DMS 273 treated with DMSO at 0.1 percent for 48 hours (cell line): ENCODE results near the gene CASZ1.

ENCODE experiments used
- DNase-seq: peaks from one replicate; lab custom pipeline; 2025; lab: John Stamatoyannopoulos, UW

The CASZ1 gene

DNA sequence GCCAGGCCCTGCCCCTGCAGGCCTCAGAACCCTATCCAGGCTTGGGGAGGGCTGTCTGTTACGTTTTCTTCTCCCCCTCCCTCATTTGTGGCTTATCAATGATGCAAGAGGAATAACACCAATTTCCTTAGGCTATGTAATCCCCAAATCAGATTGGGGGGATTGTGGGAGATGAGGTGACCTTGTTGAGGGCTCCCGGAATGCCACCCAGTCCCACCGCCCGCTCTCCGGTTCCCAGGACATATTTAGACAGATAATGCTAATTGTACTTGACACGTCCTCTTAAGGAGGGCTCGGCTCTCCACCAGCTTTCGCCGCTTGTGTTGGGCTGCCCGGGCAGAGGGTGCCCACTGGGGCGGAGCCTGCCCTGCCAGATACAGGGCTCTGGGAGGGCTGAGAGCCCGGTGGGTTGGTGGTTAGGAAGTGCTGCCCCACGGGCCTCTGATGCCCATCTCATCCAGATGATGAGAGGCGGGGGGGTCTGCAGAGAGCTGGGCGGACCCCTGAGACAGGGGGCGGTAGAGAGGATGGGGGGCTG lies 90.0 kb downstream of the CASZ1 start:
- no peak for DNase-seq

DNA sequence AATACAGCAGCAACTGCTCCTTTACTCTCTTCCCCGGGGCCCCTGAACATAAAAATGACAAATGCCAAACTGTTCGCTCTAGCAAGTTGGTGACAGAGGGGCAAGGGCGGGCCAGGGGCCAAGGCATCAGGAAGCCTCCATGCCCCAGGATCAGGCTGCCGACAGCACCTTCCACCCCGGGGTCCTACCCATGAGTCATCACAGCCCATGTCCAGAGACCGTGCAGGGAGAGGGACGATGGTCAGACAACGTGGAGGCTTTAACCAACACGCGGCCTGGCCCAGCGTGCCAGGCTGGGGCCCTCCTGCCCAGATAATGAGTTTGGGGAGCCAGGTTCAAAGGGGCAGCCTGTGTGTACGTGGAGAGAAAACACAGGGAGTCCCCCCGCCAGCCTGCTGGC lies 90.5 kb downstream of the CASZ1 start:
- DNase-seq, result no peak

DNA sequence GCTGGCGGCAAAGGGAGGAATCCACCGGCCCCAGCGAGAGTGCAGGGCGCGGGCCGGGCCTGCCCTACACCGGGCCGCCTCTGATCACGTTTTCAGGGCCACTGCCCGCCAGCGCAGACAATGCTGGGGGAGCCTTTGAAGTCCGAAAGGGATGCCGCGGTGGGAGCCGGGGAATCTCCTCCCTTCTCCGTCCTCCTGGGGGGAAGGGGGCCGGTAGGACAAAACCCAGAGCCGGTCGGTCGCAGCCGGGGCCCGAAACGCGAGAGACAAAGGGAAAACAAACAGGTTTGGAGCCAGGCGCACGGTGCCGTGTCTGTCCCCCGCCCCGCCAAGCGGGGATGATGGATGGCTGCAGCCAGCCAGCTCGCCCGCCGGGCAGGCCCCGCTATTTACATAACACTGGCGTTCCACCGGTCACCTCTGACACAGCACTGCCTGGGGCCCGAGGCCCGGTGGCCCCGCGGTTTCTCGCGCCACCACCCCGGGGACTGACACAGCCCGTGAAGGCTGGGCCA lies 92.0 kb downstream of the CASZ1 start:
- DNase-seq, result no peak

- no peak for DNase-seq
Observed at GRCh38 chr1:10703702-10704101, 92.7 kb downstream of the CASZ1 start.

- no peak for DNase-seq
Observed at GRCh38 chr1:10701145-10701544, 95.3 kb downstream of the CASZ1 start.

GRCh38 chr1:10699470-10699835 lies 97.0 kb downstream of the CASZ1 start:
- DNase-seq, result no peak

DNA sequence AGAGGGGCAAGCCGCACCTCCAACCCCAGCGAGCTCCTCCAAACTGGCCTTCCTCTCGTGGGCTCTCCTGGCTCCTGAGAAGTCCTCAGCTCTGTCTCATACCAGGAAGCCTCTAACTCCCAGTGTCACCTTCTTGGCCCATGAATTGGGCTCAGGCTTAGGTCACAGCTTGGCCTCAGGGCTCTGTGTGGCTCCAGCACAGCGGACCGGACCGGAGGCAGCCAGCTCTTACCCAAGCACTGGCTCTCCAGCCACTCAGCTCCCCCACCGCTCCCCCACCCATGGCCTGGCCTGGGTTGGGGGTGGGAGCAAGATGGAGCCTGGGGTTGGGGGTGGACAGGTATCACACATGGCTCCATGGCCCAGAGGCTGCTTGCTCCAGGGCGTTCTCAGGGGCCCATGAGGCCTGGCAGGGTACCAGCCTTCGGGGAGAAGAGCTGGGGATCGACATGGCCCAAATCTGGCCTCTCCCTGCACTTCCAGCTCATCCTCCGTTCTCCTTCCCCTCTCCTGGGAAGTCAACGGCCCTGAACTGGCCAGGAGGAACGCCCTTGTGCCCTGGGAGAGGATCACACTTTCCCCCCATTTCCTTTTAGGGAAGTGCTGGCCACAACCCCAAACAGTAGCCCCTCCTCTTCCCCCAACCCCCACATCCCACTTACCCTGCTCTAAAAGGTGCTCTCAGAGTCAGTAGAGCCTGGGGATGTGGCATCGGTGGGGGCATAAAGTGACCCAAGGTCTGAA lies 97.5 kb downstream of the CASZ1 start:
- DNase-seq, result no peak

- DNase-seq, result no peak
Observed at GRCh38 chr1:10697621-10698160, 98.8 kb downstream of the CASZ1 start.

DNA sequence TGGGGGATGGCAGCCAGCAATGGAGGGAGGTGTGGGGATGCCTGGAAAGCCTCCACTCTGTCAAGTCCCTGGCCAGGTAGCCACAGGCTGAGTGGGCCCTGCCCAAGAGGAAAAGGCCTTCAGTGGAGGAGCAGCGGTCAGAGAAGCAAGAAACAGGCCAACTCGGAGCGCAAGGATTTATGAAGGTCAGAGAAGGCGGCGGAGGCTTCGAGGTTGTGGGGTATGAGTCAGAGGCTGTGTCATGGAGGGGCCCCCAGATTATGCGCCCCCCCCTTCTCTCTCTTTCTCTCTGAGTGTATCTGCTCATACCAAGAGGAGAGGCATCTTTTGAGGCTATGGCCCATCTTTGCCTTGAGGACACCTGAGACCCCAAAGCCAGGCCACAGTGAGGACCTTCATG lies 99.5 kb downstream of the CASZ1 start:
- DNase-seq, result no peak

DNA sequence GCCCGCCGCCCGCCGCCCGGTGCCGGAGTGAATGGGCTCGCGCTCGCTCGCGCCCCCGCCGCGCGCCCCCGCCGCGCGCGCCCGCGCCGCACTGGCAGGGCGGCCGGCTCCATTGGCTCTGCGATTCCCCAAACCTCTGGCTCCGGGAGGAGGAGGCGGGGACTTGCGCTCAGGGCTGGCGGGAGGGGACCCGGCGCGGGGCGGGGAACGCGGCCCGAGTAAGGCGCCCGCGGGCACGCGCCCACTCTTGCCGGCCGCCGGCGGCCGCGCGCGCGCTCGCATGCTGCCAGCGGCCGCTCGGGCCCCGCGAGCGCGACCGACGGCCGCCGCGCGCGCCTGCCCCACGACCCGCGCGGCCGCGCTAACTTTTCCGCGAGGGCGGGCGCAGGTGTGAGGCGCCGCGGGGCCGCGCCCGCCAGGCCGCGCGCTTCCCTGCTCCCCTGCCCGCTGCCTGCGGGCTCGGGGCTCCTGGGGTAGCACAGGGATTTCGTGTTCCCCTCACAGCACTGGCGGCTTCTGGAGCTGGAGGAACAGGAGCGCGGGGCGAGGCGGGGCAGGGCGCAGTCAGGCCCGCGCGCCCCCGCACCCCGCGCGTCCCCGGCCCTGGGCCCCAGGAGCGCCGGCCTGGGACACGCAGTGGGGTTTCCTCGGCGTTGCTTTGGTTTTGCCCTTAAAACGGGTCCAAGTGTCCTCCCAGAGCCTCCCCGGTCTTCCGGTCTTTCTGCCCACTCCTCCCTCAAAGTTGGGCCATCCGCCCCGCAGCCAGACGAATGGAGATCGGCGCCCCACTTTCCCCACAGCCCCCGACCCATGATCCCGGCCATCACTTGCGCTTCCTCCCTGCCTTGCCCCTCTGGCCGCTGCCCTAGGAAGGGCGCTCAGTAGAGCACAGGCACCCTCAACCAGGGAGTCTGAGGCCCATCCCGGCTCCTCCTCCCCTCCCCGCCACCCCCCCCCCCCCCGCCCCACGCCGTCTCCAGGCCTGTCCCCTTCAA lies 101.5 kb downstream of the CASZ1 start:
- peak; percentile 51 for DNase-seq

DNA sequence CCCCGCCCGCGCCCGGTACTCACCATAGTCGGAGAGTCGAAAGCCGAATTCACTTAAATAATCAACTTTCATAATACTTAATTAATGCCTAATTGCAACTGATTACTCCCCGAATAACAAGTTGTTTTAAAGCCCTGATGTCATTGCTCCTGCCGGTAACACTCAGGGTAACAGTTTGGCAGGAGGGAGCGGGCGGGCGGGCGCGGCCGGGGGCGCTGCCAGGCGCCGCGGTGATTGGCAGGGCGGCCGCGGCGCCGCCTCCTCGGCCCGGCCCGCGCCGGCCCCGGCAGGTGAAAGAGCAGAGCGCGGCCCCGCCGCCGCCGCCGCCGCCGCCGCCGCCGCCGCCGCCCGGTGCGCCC lies 102.2 kb downstream of the CASZ1 start:
- no peak for DNase-seq

GRCh38 chr1:10693497-10694273 lies 102.8 kb downstream of the CASZ1 start:
- DNase-seq, result no peak

DNA sequence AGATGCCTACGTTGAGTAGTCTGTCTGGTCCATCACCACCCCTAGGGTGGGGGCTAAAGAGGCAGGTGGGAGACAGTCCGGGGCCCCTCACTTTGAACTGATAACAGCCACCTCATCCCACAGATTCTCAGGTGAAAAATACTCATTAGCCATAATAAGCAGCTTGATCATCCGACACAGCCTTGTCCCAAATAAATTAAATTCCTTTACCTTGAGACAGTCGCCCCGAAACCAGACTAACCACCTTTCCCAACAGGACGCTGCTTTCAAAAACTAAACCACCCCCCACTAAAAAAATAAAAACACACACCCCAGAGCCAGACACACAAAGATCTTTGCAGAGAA lies 103.3 kb downstream of the CASZ1 start:
- no peak for DNase-seq

DNA sequence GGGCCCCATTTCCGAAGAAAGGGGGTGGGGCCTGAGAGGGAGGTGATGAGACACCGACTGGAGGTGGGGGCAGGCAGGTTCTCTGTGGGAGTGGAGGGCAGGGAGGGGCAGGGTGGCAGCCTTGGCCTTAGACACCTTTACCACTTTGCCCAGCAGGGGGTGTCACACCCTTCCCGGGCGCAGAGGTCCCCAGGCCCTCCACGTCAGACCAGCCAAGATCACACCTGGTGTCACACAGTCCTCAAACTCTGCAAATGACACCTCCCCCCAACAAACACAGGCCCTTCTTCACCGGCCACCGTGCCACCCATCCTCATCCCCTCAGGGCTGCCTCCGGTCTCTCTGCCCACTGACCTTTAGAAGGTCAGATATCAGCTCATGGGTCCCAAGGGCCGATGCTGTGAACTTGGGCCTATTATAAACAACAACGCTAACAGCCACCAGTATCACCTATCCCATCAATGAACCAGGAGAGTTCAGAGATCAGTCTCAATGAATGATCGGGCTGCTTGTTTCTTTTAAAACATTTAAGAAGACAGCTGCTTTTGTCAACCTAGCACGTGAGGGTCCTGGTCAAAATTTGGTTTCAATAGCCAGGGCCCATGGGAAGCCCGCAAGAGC lies 103.9 kb downstream of the CASZ1 start:
- DNase-seq, result no peak

DNA sequence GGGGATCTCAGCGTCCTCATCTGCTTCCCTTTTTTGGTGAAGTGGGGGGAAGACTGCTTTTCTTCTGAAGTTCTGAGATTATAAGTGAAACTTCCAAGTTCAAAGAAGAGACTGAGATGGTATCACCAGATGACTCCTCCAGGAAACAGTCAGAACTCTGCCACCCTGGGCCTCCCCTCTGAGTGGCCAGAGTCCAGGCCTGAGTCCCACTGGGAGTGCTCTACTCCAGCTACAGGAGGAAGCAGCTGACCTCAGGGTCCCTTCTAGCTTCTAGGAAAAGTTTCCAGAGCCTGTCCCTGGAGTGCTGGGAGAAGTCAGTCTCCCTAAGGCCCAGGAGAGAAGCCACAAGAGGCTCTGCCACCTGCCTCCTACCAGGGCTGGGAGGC lies 104.7 kb downstream of the CASZ1 start:
- DNase-seq, result no peak

DNA sequence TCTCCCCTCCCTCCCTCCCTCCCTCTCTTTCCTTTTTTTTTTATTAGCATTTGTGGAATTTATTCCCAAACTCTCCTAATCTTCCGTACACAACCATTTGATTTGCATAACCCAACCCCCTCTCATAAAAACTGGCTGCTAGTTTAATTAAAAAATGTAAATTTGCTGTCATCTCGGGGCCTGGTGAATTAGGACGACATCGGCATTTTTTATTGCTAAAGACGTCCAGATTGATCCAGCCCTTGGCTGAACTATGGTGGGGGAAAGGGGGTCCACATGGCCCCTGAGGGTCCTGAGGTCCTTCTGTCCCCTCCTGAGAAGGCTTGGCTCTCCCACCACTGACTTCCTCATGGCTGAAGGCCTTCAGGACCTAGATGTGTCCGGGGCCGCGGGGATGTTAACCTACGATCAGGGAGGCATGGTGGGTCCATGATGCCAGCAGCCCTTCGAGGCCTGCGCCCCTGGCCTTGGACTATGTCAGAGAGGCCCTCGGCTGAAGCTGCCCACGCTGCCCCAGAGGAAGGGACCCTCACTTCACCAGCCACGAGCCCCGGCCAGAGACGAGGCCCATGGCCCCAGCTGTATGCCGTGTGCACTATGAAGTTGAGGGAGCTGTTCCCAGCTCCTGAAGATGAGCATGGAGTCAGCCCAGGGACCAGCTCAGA lies 105.2 kb downstream of the CASZ1 start:
- no peak for DNase-seq

DNA sequence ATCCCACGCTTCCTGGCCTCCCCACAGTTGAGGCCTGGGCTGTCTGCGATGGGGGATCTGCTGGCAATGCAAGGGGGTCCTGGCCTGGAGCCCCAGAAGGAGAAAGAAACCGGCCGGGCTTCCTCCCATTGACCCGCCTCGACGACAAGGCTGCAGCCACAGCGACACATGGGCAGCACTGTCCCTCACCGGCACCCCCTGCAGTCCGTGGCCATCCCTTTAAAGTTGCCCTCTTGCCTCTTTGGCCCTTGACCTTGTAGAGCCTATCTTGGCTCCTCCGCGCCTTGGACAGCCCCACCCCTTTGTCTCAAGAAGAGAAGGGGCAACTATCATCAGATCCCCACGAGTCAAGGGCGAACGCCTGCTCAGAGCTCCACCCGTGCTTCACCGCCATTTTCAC lies 106.0 kb downstream of the CASZ1 start:
- DNase-seq, result no peak

GRCh38 chr1:10688409-10688786 lies 108.0 kb downstream of the CASZ1 start:
- DNase-seq, result no peak

DNA sequence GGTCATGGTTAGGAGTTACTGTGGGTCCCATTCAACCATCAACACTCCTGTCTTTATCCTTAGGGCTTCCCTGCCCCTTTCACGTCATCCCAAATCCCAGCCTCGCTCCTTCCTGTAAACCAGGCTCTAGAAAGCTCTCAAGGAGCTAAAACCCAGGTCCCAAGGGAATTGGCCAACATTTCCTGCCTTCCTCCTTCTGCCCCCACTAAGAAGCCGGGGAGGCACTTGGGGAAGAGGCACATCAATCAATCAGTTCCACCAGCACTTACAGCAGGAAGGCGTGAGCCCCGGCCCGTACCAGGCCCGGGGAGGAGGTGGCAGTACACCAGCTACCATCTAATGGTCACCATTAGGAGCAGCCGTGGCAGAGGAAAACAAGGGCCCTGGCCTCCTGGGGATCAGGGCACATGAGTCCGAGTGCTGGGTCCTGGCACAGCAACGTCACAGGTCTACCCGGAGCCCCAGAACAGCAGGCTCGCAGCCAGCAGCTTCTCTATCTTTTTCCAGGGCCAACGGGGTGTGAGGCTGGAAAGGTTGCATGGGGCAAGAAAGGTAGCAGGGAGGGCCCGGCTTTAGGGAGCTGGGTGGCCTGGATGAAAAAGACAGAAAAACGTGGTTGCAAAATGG lies 108.6 kb downstream of the CASZ1 start:
- no peak for DNase-seq

DNA sequence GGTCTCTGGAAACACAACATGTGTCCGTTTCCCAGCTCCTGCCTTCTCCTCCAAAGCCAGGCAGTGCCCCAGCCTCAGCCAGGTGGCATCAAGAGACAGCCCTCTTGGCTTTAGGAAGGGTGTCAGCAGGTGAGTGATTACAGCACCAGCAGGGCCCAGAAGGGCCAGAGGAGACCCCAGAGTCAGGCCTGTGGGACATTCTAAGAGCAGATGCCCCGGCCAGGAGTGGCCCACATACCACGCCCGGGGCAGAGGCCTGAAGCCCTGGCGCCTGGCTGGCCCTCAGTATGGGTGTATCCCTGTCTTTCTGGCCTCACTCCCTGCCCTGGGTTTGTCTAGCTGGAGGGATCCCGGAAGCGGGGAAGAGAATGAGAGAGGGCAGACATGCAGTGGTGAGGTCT lies 109.2 kb downstream of the CASZ1 start:
- no peak for DNase-seq
